ENCODE results near the gene DLG2. TPM values are rescaled to one million over a fixed set of nuclear protein-coding genes. Genes with fewer than 3 reads are reported as not detected.

DLG2 gene
- total and polyA plus RNA-seq, 3 experiments from 2014 or later: 0.81 to 1.5 (median 1.3) TPM

GRCh38 chr11:83827520-83827919 is 1799.6 kb downstream of the DLG2 start:
- H3K4me1 Mint-ChIP-seq: peaks cover 0 to 4% (median 0%) of the 10 kb centered on the region in 3 donors
- Histone ChIP-seq H3K36me3 (ENCODE audit: insufficient read depth, low read length) (no peaks in the 10 kb centered on the region), H3K9me3 (ENCODE audit: low read length) (no peaks in the 10 kb centered on the region), H3K4me1 (ENCODE audit: insufficient read depth, low read length) (no peaks in the 10 kb centered on the region), H3K4me3 (ENCODE audit: low read length) (no peak overlapping the region), H3K27ac (ENCODE audit: low read depth, low read length) (no peak overlapping the region), H3K27me3 (ENCODE audit: insufficient read depth, low read length, poor library complexity, severe bottlenecking) (no peaks in the 10 kb centered on the region)
- peaks cover 5% of the 10 kb centered on the region in 2 donors for H3K27me3 Mint-ChIP-seq
- no peaks in the 10 kb centered on the region for H3K36me3 Mint-ChIP-seq
- H3K4me3 Mint-ChIP-seq: no peak overlapping the region
- POLR2A ChIA-PET: no interaction called here
- H3K27ac Mint-ChIP-seq: no peak overlapping the region
- H3K9me3 Mint-ChIP-seq: no peaks in the 10 kb centered on the region
- CTCF ChIA-PET: no interaction called here
- DNase-seq: no peak

GRCh38 chr11:83826078-83826477 is 1801.1 kb downstream of the DLG2 start:
- no peak overlapping the region for H3K4me3 ChIP-seq (ENCODE audit: low read length)
- H3K36me3 Mint-ChIP-seq: no peaks in the 10 kb centered on the region
- H3K9me3 ChIP-seq (ENCODE audit: low read length): no peaks in the 10 kb centered on the region
- H3K4me1 Mint-ChIP-seq: peaks cover 0 to 4% (median 0%) of the 10 kb centered on the region in 3 donors
- no peaks in the 10 kb centered on the region for H3K27me3 ChIP-seq (ENCODE audit: insufficient read depth, low read length, poor library complexity, severe bottlenecking)
- peaks cover 5% of the 10 kb centered on the region in 2 donors for H3K27me3 Mint-ChIP-seq
- ChIA-PET CTCF (no interaction called here), POLR2A (no interaction called here)
- H3K9me3 Mint-ChIP-seq: no peaks in the 10 kb centered on the region
- no peaks in the 10 kb centered on the region for H3K4me1 ChIP-seq (ENCODE audit: insufficient read depth, low read length)
- H3K27ac Mint-ChIP-seq: no peak overlapping the region
- H3K27ac ChIP-seq (ENCODE audit: low read depth, low read length): no peak overlapping the region
- no peaks in the 10 kb centered on the region for H3K36me3 ChIP-seq (ENCODE audit: insufficient read depth, low read length)
- H3K4me3 Mint-ChIP-seq: no peak overlapping the region
- DNase-seq: no peak

- no peak overlapping the region for H3K4me3 Mint-ChIP-seq
- H3K36me3 ChIP-seq (ENCODE audit: insufficient read depth, low read length): no peaks in the 10 kb centered on the region
- H3K4me3 ChIP-seq (ENCODE audit: low read length): no peak overlapping the region
- no peaks in the 10 kb centered on the region for H3K9me3 Mint-ChIP-seq
- no peak overlapping the region for H3K27ac Mint-ChIP-seq
- peaks cover 0 to 4% (median 0%) of the 10 kb centered on the region in 3 donors for H3K4me1 Mint-ChIP-seq
- DNase-seq: no peak
- H3K27me3 Mint-ChIP-seq: peaks cover 5% of the 10 kb centered on the region in 2 donors
- H3K27me3 ChIP-seq (ENCODE audit: insufficient read depth, low read length, poor library complexity, severe bottlenecking): no peaks in the 10 kb centered on the region
- H3K27ac ChIP-seq (ENCODE audit: low read depth, low read length): no peak overlapping the region
- H3K36me3 Mint-ChIP-seq: no peaks in the 10 kb centered on the region
- CTCF ChIA-PET: no interaction called here
- no peaks in the 10 kb centered on the region for H3K9me3 ChIP-seq (ENCODE audit: low read length)
- no peaks in the 10 kb centered on the region for H3K4me1 ChIP-seq (ENCODE audit: insufficient read depth, low read length)
- POLR2A ChIA-PET: no interaction called here
These were observed 1803.6 kb downstream of the DLG2 start for GRCh38 chr11:83823461-83824025.

GRCh38 chr11:83819931-83820549 is 1807.1 kb downstream of the DLG2 start:
- ChIA-PET CTCF (interaction anchor here (1.1 to 1.4 kb wide), 2 partner anchors 10 to 1103 kb away, joined by 4 read pairs; no protein-coding TSS in a partner anchor), POLR2A (no interaction called here)
- Mint-ChIP-seq H3K4me3 (no peak overlapping the region), H3K27me3 (peaks cover 0 to 4% of the 10 kb centered on the region in 2 donors), H3K9me3 (peaks cover 0 to 1% (median 0%) of the 10 kb centered on the region in 5 donors), H3K27ac (no peak overlapping the region), H3K36me3 (no peaks in the 10 kb centered on the region), H3K4me1 (no peaks in the 10 kb centered on the region)
- H3K4me3 ChIP-seq (ENCODE audit: low read length): no peak overlapping the region
- no peak for DNase-seq
- no peaks in the 10 kb centered on the region for H3K36me3 ChIP-seq (ENCODE audit: insufficient read depth, low read length)
- no peaks in the 10 kb centered on the region for H3K4me1 ChIP-seq (ENCODE audit: insufficient read depth, low read length)
- H3K27me3 ChIP-seq (ENCODE audit: insufficient read depth, low read length, poor library complexity, severe bottlenecking): no peaks in the 10 kb centered on the region
- no peak overlapping the region for H3K27ac ChIP-seq (ENCODE audit: low read depth, low read length)
- no peaks in the 10 kb centered on the region for H3K9me3 ChIP-seq (ENCODE audit: low read length)

- ChIA-PET POLR2A (no interaction called here), CTCF (no interaction called here)
- Mint-ChIP-seq H3K36me3 (no peaks in the 10 kb centered on the region), H3K27me3 (peaks cover 0 to 8% of the 10 kb centered on the region in 2 donors), H3K9me3 (peaks cover 0 to 1% (median 0%) of the 10 kb centered on the region in 5 donors), H3K4me1 (no peaks in the 10 kb centered on the region), H3K4me3 (no peak overlapping the region), H3K27ac (no peak overlapping the region)
- H3K27ac ChIP-seq (ENCODE audit: low read depth, low read length): no peak overlapping the region
- H3K4me1 ChIP-seq (ENCODE audit: insufficient read depth, low read length): no peaks in the 10 kb centered on the region
- no peak overlapping the region for H3K4me3 ChIP-seq (ENCODE audit: low read length)
- no peaks in the 10 kb centered on the region for H3K36me3 ChIP-seq (ENCODE audit: insufficient read depth, low read length)
- H3K9me3 ChIP-seq (ENCODE audit: low read length): no peaks in the 10 kb centered on the region
- DNase-seq: no peak
- H3K27me3 ChIP-seq (ENCODE audit: insufficient read depth, low read length, poor library complexity, severe bottlenecking): no peaks in the 10 kb centered on the region
These were observed 1808.8 kb downstream of the DLG2 start for GRCh38 chr11:83818349-83818748.

- POLR2A ChIA-PET: no interaction called here
- no peaks in the 10 kb centered on the region for H3K4me1 ChIP-seq (ENCODE audit: insufficient read depth, low read length)
- CTCF ChIA-PET: no interaction called here
- H3K27ac ChIP-seq (ENCODE audit: low read depth, low read length): no peak overlapping the region
- H3K4me1 Mint-ChIP-seq: no peaks in the 10 kb centered on the region
- H3K27ac Mint-ChIP-seq: no peak overlapping the region
- no peak overlapping the region for H3K4me3 ChIP-seq (ENCODE audit: low read length)
- H3K4me3 Mint-ChIP-seq: no peak overlapping the region
- H3K9me3 Mint-ChIP-seq: peaks cover 0 to 1% (median 0%) of the 10 kb centered on the region in 5 donors
- H3K27me3 ChIP-seq (ENCODE audit: insufficient read depth, low read length, poor library complexity, severe bottlenecking): no peaks in the 10 kb centered on the region
- no peaks in the 10 kb centered on the region for H3K36me3 ChIP-seq (ENCODE audit: insufficient read depth, low read length)
- peaks cover 0 to 11% of the 10 kb centered on the region in 2 donors for H3K27me3 Mint-ChIP-seq
- no peaks in the 10 kb centered on the region for H3K9me3 ChIP-seq (ENCODE audit: low read length)
- no peak for DNase-seq
- H3K36me3 Mint-ChIP-seq: no peaks in the 10 kb centered on the region
These were observed 1810.5 kb downstream of the DLG2 start for GRCh38 chr11:83816572-83817187.

GRCh38 chr11:83815736-83816135 is 1811.4 kb downstream of the DLG2 start:
- Histone ChIP-seq H3K9me3 (ENCODE audit: low read length) (no peaks in the 10 kb centered on the region), H3K4me1 (ENCODE audit: insufficient read depth, low read length) (no peaks in the 10 kb centered on the region), H3K4me3 (ENCODE audit: low read length) (no peak overlapping the region), H3K36me3 (ENCODE audit: insufficient read depth, low read length) (no peaks in the 10 kb centered on the region), H3K27ac (ENCODE audit: low read depth, low read length) (no peak overlapping the region), H3K27me3 (ENCODE audit: insufficient read depth, low read length, poor library complexity, severe bottlenecking) (no peaks in the 10 kb centered on the region)
- no peak overlapping the region for H3K4me3 Mint-ChIP-seq
- POLR2A ChIA-PET: no interaction called here
- no peaks in the 10 kb centered on the region for H3K36me3 Mint-ChIP-seq
- CTCF ChIA-PET: no interaction called here
- H3K27me3 Mint-ChIP-seq: peaks cover 0 to 11% of the 10 kb centered on the region in 2 donors
- DNase-seq: no peak
- H3K27ac Mint-ChIP-seq: no peak overlapping the region
- H3K4me1 Mint-ChIP-seq: no peaks in the 10 kb centered on the region
- peaks cover 0 to 1% (median 0%) of the 10 kb centered on the region in 5 donors for H3K9me3 Mint-ChIP-seq

GRCh38 chr11:83813296-83813695 is 1813.8 kb downstream of the DLG2 start:
- peaks cover 0 to 1% (median 0%) of the 10 kb centered on the region in 5 donors for H3K9me3 Mint-ChIP-seq
- CTCF ChIA-PET: no interaction called here
- DNase-seq: no peak

More at GRCh38 chr11:83813296-83813695, 1813.8 kb downstream of the DLG2 start:
- no peak overlapping the region for H3K27ac ChIP-seq (ENCODE audit: low read depth, low read length)
- POLR2A ChIA-PET: no interaction called here
- H3K4me3 ChIP-seq (ENCODE audit: low read length): no peak overlapping the region
- Mint-ChIP-seq H3K27ac (no peak overlapping the region), H3K36me3 (no peaks in the 10 kb centered on the region), H3K4me1 (no peaks in the 10 kb centered on the region), H3K4me3 (no peak overlapping the region), H3K27me3 (peaks cover 0 to 16% of the 10 kb centered on the region in 2 donors)
- no peaks in the 10 kb centered on the region for H3K36me3 ChIP-seq (ENCODE audit: insufficient read depth, low read length)
- H3K9me3 ChIP-seq (ENCODE audit: low read length): no peaks in the 10 kb centered on the region
- no peaks in the 10 kb centered on the region for H3K4me1 ChIP-seq (ENCODE audit: insufficient read depth, low read length)
- no peaks in the 10 kb centered on the region for H3K27me3 ChIP-seq (ENCODE audit: insufficient read depth, low read length, poor library complexity, severe bottlenecking)
